HAP-1 (cell line): ENCODE data around the gene AGPS.
A peak's percentile ranks its signal among the peaks of the same experiment; 100 is the strongest.
"Not testable (repeated sequence)": the region's sequence is repeated elsewhere in the genome, so short reads cannot be mapped to it uniquely, and the experiment has no call there.

Experiments used
- DNase-seq, 2 experiments: peaks; one replicate each; pipeline ENCODE4 v3.0.0-alpha.2; 2016 to 2020; ENCODE audit warnings: low spot score in 2 of 2
- H3K27me3 ChIP-seq: fragments of 250-450 bp; sonication (Bioruptor Pico); 2 replicates; pipeline ENCODE4 v1.5.1; 2020; ENCODE audit warnings: low read depth, mild to moderate bottlenecking, moderate library complexity
- H3K36me3 ChIP-seq: fragments of 250-450 bp; sonication (Bioruptor Pico); replicated peaks from 2 replicates; pipeline ENCODE4 v1.5.1; 2020; ENCODE audit warnings: mild to moderate bottlenecking
- H3K4me1 ChIP-seq: fragments of 250-450 bp; sonication (Bioruptor Pico); 2 replicates; pipeline ENCODE4 v1.5.1; 2020; ENCODE audit warnings: mild to moderate bottlenecking
- H3K4me3 ChIP-seq: fragments of 250-450 bp; sonication (Bioruptor Pico); 2 replicates; pipeline ENCODE4 v1.5.1; 2020; ENCODE audit warnings: mild to moderate bottlenecking, moderate library complexity
- H3K9me3 ChIP-seq: fragments of 250-450 bp; sonication (Bioruptor Pico); 2 replicates; pipeline ENCODE4 v1.5.1; 2020; ENCODE audit warnings: mild to moderate bottlenecking, moderate library complexity
- in situ Hi-C: fragments of 300-500 bp; cut with MboI; formaldehyde crosslinking; loops from 3 replicates; pipeline ENCODE4 v1.14.3; 2020; ENCODE audit warnings: low sequenced_read_pairs, inconsistent platforms, mixed read lengths

The AGPS gene

DNA sequence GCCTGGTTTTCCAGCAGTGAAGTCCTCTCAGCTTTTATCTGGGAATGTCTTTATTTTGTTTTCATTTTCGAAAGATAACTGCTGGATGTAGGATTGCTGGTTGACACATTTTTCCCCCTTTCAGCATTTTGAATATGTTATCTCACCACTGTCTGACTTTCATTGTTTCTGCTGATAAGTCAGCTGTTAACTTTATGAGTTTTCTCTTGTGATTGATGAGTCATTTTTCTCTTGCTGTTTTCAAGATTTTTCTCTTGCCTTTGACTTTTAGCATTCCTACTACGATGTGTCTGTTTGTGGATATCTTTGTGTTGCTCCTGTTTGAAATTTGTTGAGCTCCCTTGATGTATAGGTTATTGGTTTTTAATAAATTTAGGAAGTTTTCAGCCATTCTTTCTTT lies 85.5 kb downstream of the AGPS start:
- Histone ChIP-seq H3K4me1 (no peaks in the 10 kb centered on the region), H3K4me3 (no peak overlapping the region), H3K36me3 (peaks cover 8% of the 10 kb centered on the region; the same call in 1 of the 2 replicates), H3K27me3 (no peaks in the 10 kb centered on the region), H3K9me3 (no peaks in the 10 kb centered on the region)
- no peak for DNase-seq
- in situ Hi-C loops: no loop called here

DNA sequence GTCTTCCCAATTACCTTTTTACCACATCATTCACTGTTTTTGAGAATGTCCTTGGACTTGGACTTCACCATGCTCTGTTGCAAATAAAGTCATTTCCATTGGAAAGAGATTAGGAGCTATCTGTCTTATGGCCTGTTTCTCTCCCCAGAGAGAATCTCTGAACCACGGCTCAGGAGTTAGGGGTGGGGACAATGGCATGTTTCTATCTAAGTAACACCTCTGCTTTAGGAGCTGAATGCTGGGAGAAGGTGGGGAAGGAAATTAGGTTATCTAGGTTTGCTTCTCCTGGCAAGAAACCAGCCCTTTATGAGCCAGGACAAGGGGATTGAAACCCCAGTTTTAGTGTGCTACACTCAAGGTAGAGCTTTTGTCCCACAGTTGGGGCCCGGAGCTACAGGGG lies 86.3 kb downstream of the AGPS start:
- Histone ChIP-seq H3K4me1 (no peaks in the 10 kb centered on the region), H3K4me3 (no peak overlapping the region), H3K36me3 (peaks cover 8% of the 10 kb centered on the region; the same call in 1 of the 2 replicates), H3K27me3 (no peaks in the 10 kb centered on the region), H3K9me3 (no peaks in the 10 kb centered on the region)
- DNase-seq: no peak
- in situ Hi-C loops: no loop called here

- Histone ChIP-seq H3K36me3 (peaks cover 6% of the 10 kb centered on the region; the same call in 1 of the 2 replicates), H3K4me1 (peaks cover 4% of the 10 kb centered on the region), H3K27me3 (no peaks in the 10 kb centered on the region), H3K4me3 (no peak overlapping the region), H3K9me3 (no peaks in the 10 kb centered on the region)
- DNase-seq: no peak
- in situ Hi-C loops: no loop called here
Measured at GRCh38 chr2:177482195-177482594, 89.6 kb downstream of the AGPS start.

- no peaks in the 10 kb centered on the region for H3K9me3 ChIP-seq
- no peaks in the 10 kb centered on the region for H3K27me3 ChIP-seq
- no peak for DNase-seq
- peaks cover 4% of the 10 kb centered on the region for H3K4me1 ChIP-seq
- no peak overlapping the region for H3K4me3 ChIP-seq
- in situ Hi-C loops: no loop called here
- H3K36me3 ChIP-seq: peaks cover 4% of the 10 kb centered on the region; the same call in 1 of the 2 replicates
Measured at GRCh38 chr2:177483531-177483930, 91.0 kb downstream of the AGPS start.

DNA sequence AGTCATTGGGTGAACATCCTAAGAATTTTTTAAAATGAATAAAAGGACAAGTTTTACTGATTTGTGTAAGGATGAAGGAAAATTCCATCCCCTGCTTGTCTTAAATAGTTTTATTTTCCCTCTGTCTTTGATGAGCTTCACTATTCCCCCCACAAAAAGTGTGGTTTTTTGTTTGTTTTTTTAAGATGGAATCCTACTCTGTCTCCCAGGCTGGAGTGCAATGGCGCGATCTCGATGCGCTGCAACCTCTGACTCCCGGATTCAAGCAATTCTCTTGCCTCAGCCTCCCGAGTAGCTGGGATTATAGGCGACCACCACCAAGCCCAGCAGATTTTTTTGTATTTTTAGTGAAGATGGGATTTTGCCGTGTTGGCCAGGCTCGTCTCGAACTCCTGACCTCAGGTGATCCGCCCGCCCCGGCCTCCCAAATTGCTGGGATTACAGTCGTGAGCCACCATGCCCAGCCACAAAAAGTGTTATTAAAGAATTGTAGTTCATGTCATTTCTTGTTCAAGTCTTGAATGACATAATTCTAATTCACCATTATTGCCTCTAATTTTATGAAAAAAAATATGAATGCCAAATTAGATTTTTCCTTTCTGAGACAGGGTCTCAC lies 91.7 kb downstream of the AGPS start:
- H3K36me3 ChIP-seq: peaks cover 4% of the 10 kb centered on the region; the same call in 1 of the 2 replicates
- H3K27me3 ChIP-seq: no peaks in the 10 kb centered on the region
- no peak overlapping the region for H3K4me3 ChIP-seq
- no peak for DNase-seq
- H3K9me3 ChIP-seq: no peaks in the 10 kb centered on the region
- H3K4me1 ChIP-seq: peaks cover 4% of the 10 kb centered on the region
- in situ Hi-C loops: no loop called here

DNA sequence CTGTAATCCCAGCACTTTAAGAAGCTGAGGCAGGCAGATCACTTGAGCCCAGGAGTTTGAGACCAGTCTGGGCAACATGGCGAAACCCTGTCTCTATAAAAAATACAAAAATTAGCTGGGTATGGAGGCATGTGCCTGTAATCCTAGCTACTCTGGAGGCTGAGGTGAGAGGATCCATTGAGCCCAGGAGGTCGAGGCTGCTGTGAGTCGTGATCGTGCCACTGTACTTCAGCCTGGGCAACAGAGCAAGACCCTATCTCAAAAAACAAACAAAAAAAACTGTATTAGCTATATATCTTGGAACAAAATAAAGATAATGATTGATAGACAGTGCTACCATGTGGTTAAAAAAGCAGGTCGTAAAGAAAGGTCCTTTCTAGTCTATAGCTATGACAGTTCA lies 93.1 kb downstream of the AGPS start:
- DNase-seq, H3K36me3 ChIP-seq, H3K27me3 ChIP-seq, H3K9me3 ChIP-seq, H3K4me3 ChIP-seq: not testable (repeated sequence)
- in situ Hi-C loops: loop anchor here (5.0 kb wide), 1 partner anchor 242 kb away; no protein-coding TSS in a partner anchor
- H3K4me1 ChIP-seq: peaks cover 11% of the 10 kb centered on the region

- Histone ChIP-seq H3K4me3 (no peak overlapping the region), H3K4me1 (peaks cover 11% of the 10 kb centered on the region), H3K27me3 (no peaks in the 10 kb centered on the region), H3K36me3 (peaks cover 5% of the 10 kb centered on the region; the same call in 1 of the 2 replicates), H3K9me3 (no peaks in the 10 kb centered on the region)
- peak; percentile 46 to 72 for DNase-seq
- in situ Hi-C loops: loop anchor here (5.0 kb wide), 1 partner anchor 237 kb away; no protein-coding TSS in a partner anchor
Measured at GRCh38 chr2:177489719-177490301, 97.2 kb downstream of the AGPS start.

DNA sequence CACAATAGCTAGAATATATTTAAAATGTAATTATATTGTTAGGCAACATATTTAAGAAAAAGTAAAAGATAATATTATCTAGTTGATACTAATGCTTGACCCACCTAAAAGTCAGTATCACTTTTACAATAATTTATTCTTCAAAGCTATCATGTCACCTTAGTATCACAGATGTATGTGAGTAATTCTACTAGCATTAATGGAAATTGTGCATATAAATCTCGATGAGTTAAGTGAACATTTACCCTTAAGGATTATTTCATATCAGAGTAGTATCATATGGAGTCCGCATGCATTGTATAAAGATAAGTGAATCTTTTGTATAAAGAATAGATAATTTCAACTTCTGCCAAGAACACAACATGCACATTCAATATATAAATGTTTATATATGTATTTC lies 103.4 kb downstream of the AGPS start:
- H3K9me3 ChIP-seq: no peaks in the 10 kb centered on the region
- no peaks in the 10 kb centered on the region for H3K27me3 ChIP-seq
- no peak overlapping the region for H3K4me3 ChIP-seq
- H3K36me3 ChIP-seq: peaks cover 5% of the 10 kb centered on the region; the same call in 1 of the 2 replicates
- no peaks in the 10 kb centered on the region for H3K4me1 ChIP-seq
- in situ Hi-C loops: no loop called here
- no peak for DNase-seq

DNA sequence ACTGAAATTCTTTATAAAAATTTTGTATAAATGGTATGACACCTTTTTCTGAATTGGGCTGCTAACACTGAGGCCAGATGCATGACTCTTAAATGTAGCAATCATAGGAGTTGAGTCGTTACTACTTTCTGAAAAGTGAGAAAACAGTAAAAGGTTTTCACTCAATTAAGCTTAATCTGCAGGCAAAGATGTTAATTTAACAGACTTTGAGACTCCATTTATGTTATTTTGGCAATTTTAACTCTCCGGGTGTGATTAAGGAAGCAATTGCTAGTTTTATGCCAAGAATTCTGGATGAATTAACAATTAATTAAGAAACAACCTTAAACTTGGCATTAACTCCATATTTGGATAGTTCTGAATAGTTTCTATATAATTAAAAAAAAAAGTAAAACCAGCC lies 104.3 kb downstream of the AGPS start:
- Histone ChIP-seq H3K9me3 (no peaks in the 10 kb centered on the region), H3K4me3 (no peak overlapping the region), H3K36me3 (peaks cover 5% of the 10 kb centered on the region; the same call in 1 of the 2 replicates), H3K4me1 (no peaks in the 10 kb centered on the region), H3K27me3 (no peaks in the 10 kb centered on the region)
- DNase-seq: no peak
- in situ Hi-C loops: no loop called here

GRCh38 chr2:177501186-177501585 lies 108.6 kb downstream of the AGPS start:
- no peak for DNase-seq
- in situ Hi-C loops: no loop called here
- H3K4me1 ChIP-seq: no peaks in the 10 kb centered on the region
- H3K4me3 ChIP-seq: no peak overlapping the region
- H3K27me3 ChIP-seq: no peaks in the 10 kb centered on the region
- H3K9me3 ChIP-seq: no peaks in the 10 kb centered on the region
- H3K36me3 ChIP-seq: no peaks in the 10 kb centered on the region

GRCh38 chr2:177506505-177506904 lies 113.9 kb downstream of the AGPS start:
- DNase-seq: no peak
- Histone ChIP-seq H3K36me3 (peaks cover 5% of the 10 kb centered on the region), H3K4me3 (no peak overlapping the region), H3K4me1 (no peaks in the 10 kb centered on the region), H3K9me3 (no peaks in the 10 kb centered on the region), H3K27me3 (no peaks in the 10 kb centered on the region)
- in situ Hi-C loops: no loop called here

DNA sequence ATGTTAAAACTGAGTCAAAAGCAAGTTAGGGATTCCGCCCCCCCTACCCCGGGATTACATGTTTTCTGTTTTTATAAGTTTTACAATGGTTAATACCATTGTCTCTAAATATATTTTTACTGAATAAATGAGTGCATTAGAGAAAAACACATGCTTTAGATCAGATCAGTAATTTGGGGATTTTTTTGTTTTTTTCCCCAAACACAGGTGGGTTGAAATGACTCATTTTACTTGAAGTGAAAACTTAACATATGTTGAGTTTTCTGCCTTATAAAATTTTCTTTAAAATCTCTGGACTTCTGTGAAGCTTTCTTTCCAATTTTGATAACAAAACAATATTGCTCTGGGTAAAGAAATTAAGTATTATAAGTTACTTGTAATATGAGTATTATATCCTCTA lies 114.4 kb downstream of the AGPS start:
- Histone ChIP-seq H3K27me3 (no peaks in the 10 kb centered on the region), H3K4me1 (no peaks in the 10 kb centered on the region), H3K4me3 (no peak overlapping the region), H3K9me3 (no peaks in the 10 kb centered on the region), H3K36me3 (peaks cover 5% of the 10 kb centered on the region)
- in situ Hi-C loops: no loop called here
- no peak for DNase-seq

DNA sequence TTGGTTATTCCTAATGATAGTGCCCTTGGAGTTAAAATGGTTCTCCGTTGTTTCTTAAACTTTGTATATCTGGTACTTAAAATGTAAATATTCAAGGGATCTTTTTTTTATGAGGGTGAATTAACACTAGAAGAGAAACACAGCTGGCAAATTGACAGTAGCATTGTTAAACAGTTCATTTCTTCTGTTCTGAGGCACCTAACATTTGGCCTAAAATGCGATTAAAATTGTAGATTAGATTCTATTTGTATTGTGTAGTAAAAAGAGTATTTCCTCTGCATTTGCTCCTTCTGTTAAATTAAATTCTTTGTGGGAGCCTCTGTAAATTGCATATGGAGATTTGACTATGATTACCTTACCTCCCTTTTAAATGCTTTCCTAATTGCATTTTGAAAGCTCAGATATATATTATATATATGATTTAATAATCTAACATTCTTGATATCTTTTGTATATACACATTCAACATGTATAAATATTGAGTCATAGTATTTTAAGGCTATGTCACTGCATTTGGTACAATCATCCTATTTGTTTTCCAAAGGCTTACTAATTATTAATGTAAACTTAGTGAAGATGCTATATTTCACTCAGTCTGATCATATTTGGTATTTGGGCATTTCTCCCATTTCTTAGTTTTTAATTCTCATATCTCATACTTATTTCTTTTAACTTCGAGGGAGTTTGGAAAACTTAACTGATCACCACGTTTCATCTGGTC lies 124.4 kb downstream of the AGPS start:
- Histone ChIP-seq H3K27me3 (no peaks in the 10 kb centered on the region), H3K4me3 (no peak overlapping the region), H3K4me1 (peaks cover 40% of the 10 kb centered on the region), H3K9me3 (no peaks in the 10 kb centered on the region), H3K36me3 (no peaks in the 10 kb centered on the region)
- DNase-seq: peak in 1 of 2 experiments; percentile 87
- in situ Hi-C loops: no loop called here

- H3K9me3 ChIP-seq: no peaks in the 10 kb centered on the region
- peaks cover 34% of the 10 kb centered on the region for H3K4me1 ChIP-seq
- in situ Hi-C loops: no loop called here
- H3K4me3 ChIP-seq: no peak overlapping the region
- H3K27me3 ChIP-seq: no peaks in the 10 kb centered on the region
- DNase-seq: no peak
- no peaks in the 10 kb centered on the region for H3K36me3 ChIP-seq
Measured at GRCh38 chr2:177518754-177519153, 126.2 kb downstream of the AGPS start.
